HepG2 (cell line): ENCODE measurements around the gene C4orf46. TPM values are rescaled to one million over a fixed set of nuclear protein-coding genes. Genes with fewer than 3 reads are reported as not detected.

ENCODE experiments used
- ATAC-seq: fragments of 200-7000 bp; cut with Tn5 transposase; 3 replicates; pipeline ENCODE4 v1.9.1; 2020; ENCODE audit warnings: mild to moderate bottlenecking, moderate library complexity
- BruUV-seq: library from RNA; stranded (reverse); fragments of 400-500 nt; replicated peaks from 2 replicates; lab custom pipeline; 2021; lab: Mats Ljungman, UMichigan
- CTCF ChIA-PET: fragments of 300-600 bp; formaldehyde crosslinking; extraction: SDS; loops from one replicate; lab custom pipeline; 2021; ENCODE audit warnings: low total read pairs, inconsistent platforms, low intra/inter-chr PET ratio; lab: Yijun Ruan, JAX
- POLR2A ChIA-PET: fragments of 350-600 bp; sonication (Branson Sonifier 250); formaldehyde crosslinking; loops from one replicate; lab custom pipeline; 2020; ENCODE audit warnings: antibody characterized with exemption, inconsistent platforms; lab: Yijun Ruan, JAX
- DNase-seq: peaks from one replicate; pipeline ENCODE4 v3.0.0-alpha.2; 2015; ENCODE audit warnings: low spot score
- FAIRE-seq: peaks from 3 replicates; lab custom pipeline; 2011; peaks lifted over from hg19 to GRCh38; lab: Jason Lieb, UNC
- H2AFZ ChIP-seq: one replicate; pipeline ENCODE4 v1.6.1; 2011; ENCODE audit warnings: low read length, inconsistent platforms
- H3K27ac ChIP-seq: fragments of 300-600 bp; 3 replicates; pipeline ENCODE4 v1.8.0; 2011; ENCODE audit warnings: mixed run types, mild to moderate bottlenecking, mixed read lengths, low read length, inconsistent platforms; ENCODE audit not compliant: insufficient read depth; ENCODE audit errors: extremely low read length
- H3K27me3 ChIP-seq, 2 experiments: fragments of 200-600 bp in 1 of 2; 2 replicates in 1 of 2; 3 replicates in 1 of 2; pipeline versions ENCODE4 v1.6.0 to v1.8.0; 2011; ENCODE audit warnings: low read length in 2 of 2, mild to moderate bottlenecking in 2 of 2, moderate library complexity in 2 of 2, inconsistent platforms in 1 of 2; ENCODE audit not compliant: insufficient read depth in 2 of 2, control insufficient read depth in 1 of 2
- H3K36me3 ChIP-seq, 2 experiments: fragments of 200-600 bp in 1 of 2; replicated peaks in 1 of 2; 2 replicates in 1 of 2; 3 replicates in 1 of 2; pipeline versions ENCODE4 v1.5.1 to v1.8.0; 2011; ENCODE audit warnings: low read length in 2 of 2, inconsistent platforms in 1 of 2; ENCODE audit not compliant: insufficient read depth in 2 of 2, control insufficient read depth in 1 of 2
- H3K4me1 ChIP-seq: 2 replicates; pipeline ENCODE4 v1.5.1; 2012; ENCODE audit warnings: low read length, inconsistent platforms; ENCODE audit not compliant: insufficient read depth
- H3K4me2 ChIP-seq: 2 replicates; pipeline ENCODE4 v1.6.0; 2011; ENCODE audit warnings: low read depth, low read length, inconsistent platforms
- H3K4me3 ChIP-seq, 3 experiments: fragments of 200-600 bp in 1 of 3; sonication (generic), shearing (Covaris generic) in 1 of 3; replicated peaks in 1 of 3; 2 replicates each; pipeline ENCODE4 v1.5.1; 2011 to 2016; ENCODE audit warnings: low read length in 3 of 3, inconsistent platforms in 2 of 3, low read depth in 2 of 3, mild to moderate bottlenecking in 2 of 3, control low read depth in 1 of 3, mixed read lengths in 1 of 3; ENCODE audit not compliant: insufficient read depth in 1 of 3
- H3K79me2 ChIP-seq: one replicate; pipeline ENCODE4 v1.6.1; 2011; ENCODE audit warnings: low read length, inconsistent platforms; ENCODE audit not compliant: insufficient read depth
- H3K9ac ChIP-seq: 2 replicates; pipeline ENCODE4 v1.6.0; 2011; ENCODE audit warnings: mild to moderate bottlenecking, low read depth, low read length, inconsistent platforms; ENCODE audit not compliant: insufficient read depth
- H3K9me3 ChIP-seq: 2 replicates; pipeline ENCODE4 v1.5.1; 2012; ENCODE audit warnings: mild to moderate bottlenecking, low read length
- H4K20me1 ChIP-seq: 2 replicates; pipeline ENCODE4 v1.6.0; 2011; ENCODE audit warnings: inconsistent platforms, mild to moderate bottlenecking, low read length, moderate library complexity; ENCODE audit not compliant: insufficient read depth
- ARHGAP35 ChIP-seq: sonication (generic); formaldehyde crosslinking; IDR thresholded peaks from 2 replicates; pipeline ENCODE4 v1.9.0; 2022; ENCODE audit warnings: mild to moderate bottlenecking, inconsistent platforms, moderate library complexity, missing genetic modification reagents, borderline replicate concordance
- GLMP ChIP-seq: sonication (generic); formaldehyde crosslinking; IDR thresholded peaks from 2 replicates; pipeline ENCODE4 v1.9.0; 2021; ENCODE audit warnings: missing genetic modification reagents, mild to moderate bottlenecking, borderline replicate concordance
- GTF2F1 ChIP-seq: fragments of 150-350 bp; IDR thresholded peaks from 2 replicates; pipeline ENCODE4 v1.6.1; 2014; ENCODE audit warnings: low read length
- HOXA5 ChIP-seq: sonication (generic); formaldehyde crosslinking; IDR thresholded peaks from 2 replicates; pipeline ENCODE4 v1.4.0; 2020; ENCODE audit warnings: missing genetic modification reagents
- MIER2 ChIP-seq: IDR thresholded peaks from 2 replicates; pipeline ENCODE4 v1.6.1; 2016; ENCODE audit warnings: missing biosample characterization, missing genetic modification reagents
- MIER3 ChIP-seq: IDR thresholded peaks from 2 replicates; pipeline ENCODE4 v1.6.1; 2016; ENCODE audit warnings: missing compliant biosample characterization, borderline replicate concordance
- MZF1 ChIP-seq: sonication (generic); formaldehyde crosslinking; IDR thresholded peaks from 2 replicates; pipeline ENCODE4 v1.8.1; 2023; ENCODE audit warnings: mild to moderate bottlenecking, missing genetic modification reagents, borderline replicate concordance
- NFE2L1 ChIP-seq: sonication (generic); formaldehyde crosslinking; IDR thresholded peaks from 2 replicates; pipeline ENCODE4 v1.4.0; 2020; ENCODE audit warnings: missing genetic modification reagents, mild to moderate bottlenecking, borderline replicate concordance
- SMARCC2 ChIP-seq: fragments of 450-650 bp; IDR thresholded peaks from 2 replicates; pipeline ENCODE4 v1.6.1; 2017; ENCODE audit warnings: antibody characterized with exemption, mild to moderate bottlenecking
- TBL1XR1 ChIP-seq: fragments of 150-350 bp; IDR thresholded peaks from 2 replicates; pipeline ENCODE4 v1.6.1; 2014; ENCODE audit warnings: borderline replicate concordance, low read length; ENCODE audit not compliant: partially characterized antibody
- U2AF1 ChIP-seq: fragments of 200-400 bp; formaldehyde crosslinking; optimal IDR thresholded peaks from 2 replicates; pipeline ENCODE3; 2017; ENCODE audit warnings: mild to moderate bottlenecking, low read depth, low read length
- ZNF10 ChIP-seq: sonication (generic); formaldehyde crosslinking; IDR thresholded peaks from 2 replicates; pipeline ENCODE4 v1.4.0; 2020; ENCODE audit warnings: mild to moderate bottlenecking, low read depth, missing genetic modification reagents, borderline replicate concordance
- ZNF292 ChIP-seq: sonication (generic); formaldehyde crosslinking; IDR thresholded peaks from 2 replicates; pipeline ENCODE4 v1.8.1; 2022; ENCODE audit warnings: mild to moderate bottlenecking, low read depth, missing genetic modification reagents, borderline replicate concordance
- ZNF484 ChIP-seq: sonication (generic); formaldehyde crosslinking; IDR thresholded peaks from 2 replicates; pipeline ENCODE4 v1.5.1; 2020; ENCODE audit warnings: mild to moderate bottlenecking, low read depth, missing genetic modification reagents, borderline replicate concordance
- ZNF503 ChIP-seq: sonication (generic); formaldehyde crosslinking; IDR thresholded peaks from 2 replicates; pipeline ENCODE4 v1.4.0; 2020; ENCODE audit warnings: missing genetic modification reagents
- ZNF564 ChIP-seq: sonication (generic); formaldehyde crosslinking; IDR thresholded peaks from 2 replicates; pipeline ENCODE4 v1.8.1; 2023; ENCODE audit warnings: mild to moderate bottlenecking, missing genetic modification reagents
- ZNF720 ChIP-seq: sonication (generic); formaldehyde crosslinking; IDR thresholded peaks from 2 replicates; pipeline ENCODE4 v1.4.0; 2020; ENCODE audit warnings: missing genetic modification reagents
- ZNF773 ChIP-seq: sonication (generic); formaldehyde crosslinking; IDR thresholded peaks from 2 replicates; pipeline ENCODE4 v1.4.0; 2020; ENCODE audit warnings: missing genetic modification reagents, borderline replicate concordance
- WGBS: methylation state at CpG from one replicate; pipeline ENCODE4 v1.1.6; 2017; ENCODE audit warnings: low lambda C conversion rate; 5-methylcytosine and 5-hydroxymethylcytosine counted together
- in situ Hi-C: cut with HindIII; loops from 2 replicates; pipeline ENCODE4 v1.10.0; 2017; ENCODE audit warnings: low pct_unique_long_range_greater_than_20kb; ENCODE audit not compliant: extremely low pct_ligation_motif_present
- intact Hi-C: fragments of 100-400 bp; cut with micrococcal nuclease; formaldehyde crosslinking; loops from one replicate; pipeline ENCODE4 v1.10.0; 2022; ENCODE audit not compliant: unreplicated experiment
- polyA plus RNA-seq, 8 experiments: library from polyadenylated mRNA; depleted of rRNA in 3 of 8; stranded (reverse) in 7 of 8; unstranded in 1 of 8; fragments of >200 nt; fragmentation: Illumina TruSeq in 4 of 8; extraction: Trizol in 4 of 8; gene quantifications; 2 replicates each; pipeline versions ENCODE4 v1.2.1 to v1.2.3, GENCODE V29; 2011 to 2016; ENCODE audit warnings: low read depth in 4 of 8, missing spikeins in 1 of 8, mixed read lengths in 1 of 8; ENCODE audit not compliant: insufficient read depth in 1 of 8
- total RNA-seq, 5 experiments: library from RNA; depleted of rRNA; stranded (reverse); fragments of >200 nt; fragmentation: Illumina TruSeq; extraction: Trizol; gene quantifications; 2 replicates each; pipeline ENCODE4 v1.2.3, GENCODE V29; 2016; ENCODE audit warnings: low read depth in 1 of 5

Gene C4orf46
- total and polyA plus RNA-seq, 2 of the 13 experiments (the other 11 are each of a cell fraction or from before 2014, with no cell fraction given): 8.5 to 10.4 TPM

- Histone ChIP-seq H3K79me2 (peaks cover 26% of the 10 kb centered on the region), H3K4me2 (no peak overlapping the region), H3K9me3 (no peaks in the 10 kb centered on the region), H2AFZ (no peak overlapping the region), H3K9ac (no peak overlapping the region), H3K27me3 (no peaks in the 10 kb centered on the region), H3K4me3 (no peak overlapping the region), H4K20me1 (no peaks in the 10 kb centered on the region), H3K36me3 (no peaks in the 10 kb centered on the region), H3K4me1 (peaks cover 28% of the 10 kb centered on the region), H3K27ac (no peak overlapping the region)
- ChIA-PET CTCF (no interaction called here), POLR2A (no interaction called here)
- BruUV-seq: no TSS peak
- ATAC-seq (no peak), DNase-seq (no peak), FAIRE-seq (no peak)
- TF ChIP-seq GLMP (CRISPR knock-in tag): no peak
- no peak for TF ChIP-seq ARHGAP35 (CRISPR knock-in tag)
- no peak for TF ChIP-seq SMARCC2
- TF ChIP-seq TBL1XR1: no peak
- no peak for TF ChIP-seq HOXA5 (CRISPR knock-in tag)
- TF ChIP-seq ZNF503 (CRISPR knock-in tag): no peak
- TF ChIP-seq U2AF1: no peak
- TF ChIP-seq ZNF564: no peak
- no peak for TF ChIP-seq MZF1 (CRISPR knock-in tag)
- TF ChIP-seq MIER2 (CRISPR knock-in tag): no peak
- TF ChIP-seq ZNF10: no peak
- TF ChIP-seq MIER3 (CRISPR knock-in tag): no peak
- TF ChIP-seq GTF2F1: no peak
- no peak for TF ChIP-seq NFE2L1 (CRISPR knock-in tag)
- no peak for TF ChIP-seq ZNF484
- TF ChIP-seq ZNF720 (CRISPR knock-in tag): no peak
- TF ChIP-seq ZNF292: no peak
- TF ChIP-seq ZNF773: no peak
- intact Hi-C loops (loop anchor here (5.0 kb wide), 1 partner anchor 533 kb away; no protein-coding TSS in a partner anchor), in situ Hi-C loops (no loop called here)
- 98% methylated on average over 7 of the region's 7 CpGs for WGBS
Measured at GRCh38 chr4:158669310-158669709, 2.4 kb downstream of the C4orf46 start.
